BE2C (cell line): ENCODE results near the gene TC2N.
"Not testable (repeated sequence)": the region's sequence is repeated elsewhere in the genome, so short reads cannot be mapped to it uniquely, and the experiment has no call there.

Experiments
- DNase-seq: peaks from one replicate; pipeline ENCODE4 v3.0.0-alpha.2; 2020
- H3K27me3 ChIP-seq: fragments of 250-450 bp; sonication (Bioruptor Pico); 2 replicates; pipeline ENCODE4 v1.5.1; 2020; ENCODE audit warnings: mild to moderate bottlenecking
- H3K36me3 ChIP-seq: fragments of 250-450 bp; sonication (Bioruptor Pico); 2 replicates; pipeline ENCODE4 v1.5.1; 2020; ENCODE audit warnings: mild to moderate bottlenecking
- H3K4me1 ChIP-seq: fragments of 250-450 bp; sonication (Bioruptor Pico); 2 replicates; pipeline ENCODE4 v1.5.1; 2020
- H3K4me3 ChIP-seq: 2 replicates; pipeline ENCODE4 v1.5.1; 2011; ENCODE audit warnings: low read depth, low read length
- H3K9me3 ChIP-seq: fragments of 250-450 bp; sonication (Bioruptor Pico); 2 replicates; pipeline ENCODE4 v1.5.1; 2020
- CTCF ChIP-seq: IDR thresholded peaks from 2 replicates; pipeline ENCODE4 v1.5.1; 2012; ENCODE audit warnings: mild to moderate bottlenecking, low read depth, low read length

TC2N gene

GRCh38 chr14:91873471-91874415 lies 6.4 kb upstream of the TC2N start:
- Histone ChIP-seq H3K4me1 (no peaks in the 10 kb centered on the region), H3K27me3 (peaks cover 15% of the 10 kb centered on the region), H3K4me3 (no peak overlapping the region), H3K36me3 (no peaks in the 10 kb centered on the region), H3K9me3 (no peaks in the 10 kb centered on the region)
- DNase-seq = no peak
- TF ChIP-seq CTCF = no peak

- H3K9me3 ChIP-seq = no peaks in the 10 kb centered on the region
- no peaks in the 10 kb centered on the region for H3K36me3 ChIP-seq
- peaks cover 15% of the 10 kb centered on the region for H3K27me3 ChIP-seq
- DNase-seq = no peak
- no peak overlapping the region for H3K4me3 ChIP-seq
- H3K4me1 ChIP-seq = no peaks in the 10 kb centered on the region
- TF ChIP-seq CTCF = no peak
These were observed 5.5 kb upstream of the TC2N start for GRCh38 chr14:91872517-91873470.

GRCh38 chr14:91872011-91872501 lies 4.7 kb upstream of the TC2N start:
- Histone ChIP-seq H3K36me3 (no peaks in the 10 kb centered on the region), H3K4me1 (no peaks in the 10 kb centered on the region), H3K27me3 (peaks cover 15% of the 10 kb centered on the region), H3K4me3 (no peak overlapping the region), H3K9me3 (no peaks in the 10 kb centered on the region)
- TF ChIP-seq CTCF = no peak
- no peak for DNase-seq

- H3K9me3 ChIP-seq, H3K36me3 ChIP-seq, DNase-seq, H3K4me3 ChIP-seq, H3K4me1 ChIP-seq: not testable (repeated sequence)
- H3K27me3 ChIP-seq = peaks cover 15% of the 10 kb centered on the region
These were observed 4.1 kb upstream of the TC2N start for GRCh38 chr14:91871401-91871800.

GRCh38 chr14:91870890-91871289 lies 3.6 kb upstream of the TC2N start:
- H3K4me1 ChIP-seq = no peaks in the 10 kb centered on the region
- no peaks in the 10 kb centered on the region for H3K36me3 ChIP-seq

More at GRCh38 chr14:91870890-91871289, 3.6 kb upstream of the TC2N start:
- DNase-seq = no peak
- H3K4me3 ChIP-seq = no peak overlapping the region
- no peaks in the 10 kb centered on the region for H3K9me3 ChIP-seq
- peaks cover 20% of the 10 kb centered on the region for H3K27me3 ChIP-seq
- TF ChIP-seq CTCF = no peak
